IMR-90 (cell line): ENCODE results near the gene LUZP1. TPM values are rescaled to one million over a fixed set of nuclear protein-coding genes. Genes with fewer than 3 reads are reported as not detected.

Experiments
- ATAC-seq: fragments of 200-7000 bp; cut with Tn5 transposase; 2 replicates; pipeline ENCODE4 v1.9.1; 2020; ENCODE audit warnings: low read depth, mild to moderate bottlenecking, moderate library complexity
- BruUV-seq: library from RNA; stranded (reverse); fragments of 400-500 nt; replicated peaks from 2 replicates; lab custom pipeline; 2021; lab: Mats Ljungman, UMichigan
- CTCF ChIA-PET: fragments of 300-600 bp; formaldehyde crosslinking; extraction: SDS; loops from one replicate; lab custom pipeline; 2021; ENCODE audit warnings: antibody characterized with exemption; lab: Yijun Ruan, JAX
- POLR2A ChIA-PET: fragments of 300-600 bp; sonication (Branson Sonifier 250); formaldehyde crosslinking; loops from one replicate; lab custom pipeline; 2022; ENCODE audit warnings: antibody characterized with exemption; ENCODE audit not compliant: unreplicated experiment; lab: Charles Lee
- DNase-seq: peaks from one replicate; pipeline ENCODE4 v3.0.0; 2013
- H2AFZ ChIP-seq: replicated peaks from 2 replicates; pipeline ENCODE3; 2013; ENCODE audit warnings: low read length, mild to moderate bottlenecking; ENCODE audit not compliant: poor library complexity
- H2AK5ac ChIP-seq: 2 replicates; pipeline ENCODE4 v1.6.1; 2013; ENCODE audit warnings: low read depth, low read length, inconsistent platforms
- H2AK9ac ChIP-seq: replicated peaks from 2 replicates; pipeline ENCODE3; 2013; ENCODE audit warnings: mild to moderate bottlenecking, low read depth, low read length, moderate library complexity; ENCODE audit not compliant: poor library complexity
- H2BK120ac ChIP-seq: 2 replicates; pipeline ENCODE4 v1.6.1; 2013; ENCODE audit warnings: low read depth, low read length, inconsistent platforms
- H2BK15ac ChIP-seq: 3 replicates; pipeline ENCODE4 v1.6.1; 2013; ENCODE audit warnings: low read depth, low read length, inconsistent platforms
- H2BK20ac ChIP-seq: 2 replicates; pipeline ENCODE4 v1.6.1; 2013; ENCODE audit warnings: low read depth, mild to moderate bottlenecking, inconsistent platforms, low read length, moderate library complexity
- H2BK5ac ChIP-seq: 2 replicates; pipeline ENCODE4 v1.6.1; 2013; ENCODE audit warnings: mild to moderate bottlenecking, low read depth, low read length, inconsistent platforms; ENCODE audit not compliant: poor library complexity, severe bottlenecking
- H3K14ac ChIP-seq: replicated peaks from 2 replicates; pipeline ENCODE4 v1.6.1; 2013; ENCODE audit warnings: low read depth, low read length, inconsistent platforms
- H3K18ac ChIP-seq: 2 replicates; pipeline ENCODE4 v1.6.1; 2013; ENCODE audit warnings: low read depth, low read length, control low read depth
- H3K23ac ChIP-seq: 2 replicates; pipeline ENCODE4 v1.6.1; 2013; ENCODE audit warnings: low read depth, low read length, inconsistent platforms
- H3K27ac ChIP-seq: 2 replicates; pipeline ENCODE4 v1.5.1; 2013; ENCODE audit warnings: mild to moderate bottlenecking, control low read depth, low read length; ENCODE audit not compliant: insufficient read depth
- H3K27me3 ChIP-seq: 2 replicates; pipeline ENCODE4 v1.6.1; 2013; ENCODE audit warnings: low read length; ENCODE audit not compliant: control insufficient read depth, insufficient read depth
- H3K36me3 ChIP-seq: 2 replicates; pipeline ENCODE4 v1.6.1; 2013; ENCODE audit warnings: low read length, mixed read lengths; ENCODE audit not compliant: control insufficient read depth, insufficient read depth
- H3K4ac ChIP-seq: 2 replicates; pipeline ENCODE4 v1.6.1; 2013; ENCODE audit warnings: low read depth, low read length, inconsistent platforms
- H3K4me1 ChIP-seq: 2 replicates; pipeline ENCODE4 v1.6.1; 2013; ENCODE audit warnings: low read length, mixed read lengths; ENCODE audit not compliant: control insufficient read depth, insufficient read depth
- H3K4me2 ChIP-seq: 2 replicates; pipeline ENCODE4 v1.6.1; 2013; ENCODE audit warnings: low read depth, mild to moderate bottlenecking, control low read depth, low read length, moderate library complexity
- H3K4me3 ChIP-seq: 2 replicates; pipeline ENCODE4 v1.5.1; 2013; ENCODE audit warnings: low read depth, mild to moderate bottlenecking, control low read depth, low read length, moderate library complexity; ENCODE audit not compliant: insufficient read depth
- H3K56ac ChIP-seq: 2 replicates; pipeline ENCODE4 v1.6.1; 2013; ENCODE audit warnings: low read length, inconsistent platforms; ENCODE audit not compliant: insufficient read depth; ENCODE audit errors: extremely low read depth
- H3K79me1 ChIP-seq, 2 experiments: 2 replicates each; pipeline ENCODE4 v1.6.1; 2013; ENCODE audit warnings: low read length in 2 of 2, inconsistent platforms in 1 of 2, low read depth in 1 of 2
- H3K9ac ChIP-seq: 2 replicates; pipeline ENCODE4 v1.6.1; 2013; ENCODE audit warnings: low read depth, low read length, control low read depth
- H3K9me1 ChIP-seq: 2 replicates; pipeline ENCODE4 v1.6.1; 2013; ENCODE audit warnings: low read length, inconsistent platforms; ENCODE audit not compliant: insufficient read depth
- H3K9me3 ChIP-seq: 2 replicates; pipeline ENCODE4 v1.6.1; 2013; ENCODE audit warnings: low read length; ENCODE audit not compliant: control insufficient read depth, insufficient read depth
- H4K20me1 ChIP-seq: 2 replicates; pipeline ENCODE4 v1.6.1; 2013; ENCODE audit warnings: low read length, inconsistent platforms; ENCODE audit not compliant: insufficient read depth
- H4K5ac ChIP-seq: 2 replicates; pipeline ENCODE4 v1.6.1; 2013; ENCODE audit warnings: mild to moderate bottlenecking, low read depth, low read length, control low read depth
- H4K8ac ChIP-seq, 2 experiments: 2 replicates each; pipeline ENCODE4 v1.6.1; 2013; ENCODE audit warnings: low read depth in 2 of 2, low read length in 2 of 2, control low read depth in 1 of 2, inconsistent platforms in 1 of 2
- H4K91ac ChIP-seq: 2 replicates; pipeline ENCODE4 v1.6.1; 2013; ENCODE audit warnings: low read depth, low read length, inconsistent platforms; ENCODE audit not compliant: insufficient read depth
- BHLHE40 ChIP-seq: fragments of 150-350 bp; IDR thresholded peaks from 2 replicates; pipeline ENCODE4 v1.6.1; 2016; ENCODE audit warnings: mild to moderate bottlenecking, low read depth, low read length
- CEBPB ChIP-seq: IDR thresholded peaks from 2 replicates; pipeline ENCODE4 v1.6.1; 2012; ENCODE audit warnings: low read depth, low read length, improper control_type of control experiment
- CHD1 ChIP-seq: IDR thresholded peaks from 2 replicates; pipeline ENCODE4 v1.6.1; 2012; ENCODE audit warnings: low read depth, low read length, improper control_type of control experiment
- FOS ChIP-seq: fragments of 150-350 bp; IDR thresholded peaks from 2 replicates; pipeline ENCODE4 v1.6.1; 2016; ENCODE audit warnings: low read depth, low read length
- MAFK ChIP-seq: IDR thresholded peaks from 2 replicates; pipeline ENCODE4 v1.6.1; 2012; ENCODE audit warnings: low read depth, low read length, improper control_type of control experiment
- MAZ ChIP-seq: IDR thresholded peaks from 2 replicates; pipeline ENCODE4 v1.6.1; 2012; ENCODE audit warnings: low read depth, mild to moderate bottlenecking, low read length, improper control_type of control experiment, moderate library complexity, borderline replicate concordance
- MXI1 ChIP-seq: IDR thresholded peaks from 2 replicates; pipeline ENCODE4 v1.6.1; 2012; ENCODE audit warnings: low read depth, mild to moderate bottlenecking, low read length, moderate library complexity, borderline replicate concordance
- NFE2L2 ChIP-seq: fragments of 150-350 bp; IDR thresholded peaks from 2 replicates; pipeline ENCODE4 v1.6.1; 2016; ENCODE audit warnings: low read depth, mild to moderate bottlenecking, low read length
- POLR2A ChIP-seq: IDR thresholded peaks from 2 replicates; pipeline ENCODE4 v1.6.1; 2012; ENCODE audit warnings: mild to moderate bottlenecking, low read depth, low read length
- RAD21 ChIP-seq: IDR thresholded peaks from 2 replicates; pipeline ENCODE4 v1.6.1; 2012; ENCODE audit warnings: low read length, improper control_type of control experiment
- RCOR1 ChIP-seq: IDR thresholded peaks from 2 replicates; pipeline ENCODE4 v1.6.1; 2012; ENCODE audit warnings: mild to moderate bottlenecking, low read length, improper control_type of control experiment; ENCODE audit not compliant: insufficient replicate concordance
- RFX5 ChIP-seq: IDR thresholded peaks from 2 replicates; pipeline ENCODE4 v1.8.0; 2012; ENCODE audit warnings: low read depth, mild to moderate bottlenecking, low read length, moderate library complexity
- SMC3 ChIP-seq: fragments of 150-350 bp; IDR thresholded peaks from 2 replicates; pipeline ENCODE4 v1.6.1; 2016; ENCODE audit warnings: low read depth, mild to moderate bottlenecking, antibody characterized with exemption, low read length, moderate library complexity
- WGBS, 2 experiments: methylation state at CpG; one replicate each; pipeline versions ENCODE4 v1.1.5 to v1.1.7; 2013; ENCODE audit warnings: missing lambda C conversion rate in 2 of 2; ENCODE audit not compliant: insufficient read length in 1 of 2; ENCODE audit errors: extremely low coverage in 2 of 2; 5-methylcytosine and 5-hydroxymethylcytosine counted together
- dilution Hi-C: fragments of 300-500 bp; cut with HindIII; formaldehyde crosslinking; loops from one replicate; pipeline ENCODE4 v1.14.3; 2018; ENCODE audit warnings: low sequenced_read_pairs; ENCODE audit not compliant: unreplicated experiment
- in situ Hi-C: fragments of 300-500 bp; cut with MboI; formaldehyde crosslinking; loops from 3 replicates; pipeline ENCODE4 v1.14.3; 2019; ENCODE audit warnings: low sequenced_read_pairs, inconsistent platforms, mixed read lengths
- intact Hi-C: fragments of 100-400 bp; cut with micrococcal nuclease; formaldehyde crosslinking; loops from 2 replicates; pipeline ENCODE4 v1.10.0; 2022
- polyA plus RNA-seq, 3 experiments: library from polyadenylated mRNA; depleted of rRNA; stranded (reverse); fragments of >200 nt; gene quantifications; 2 replicates each; pipeline ENCODE4 v1.2.3, GENCODE V29; 2012; ENCODE audit warnings: low replicate concordance in 1 of 3
- total RNA-seq: library from RNA; depleted of rRNA; stranded (reverse); fragments of >200 nt; gene quantifications from 2 replicates; pipeline ENCODE4 v1.2.3, GENCODE V29; 2012
- TF ChIP-seq, protein P1 (sequence below): fragments of 150-350 bp; IDR thresholded peaks from 2 replicates; pipeline ENCODE4 v1.6.1; 2016; ENCODE audit warnings: low read depth, mild to moderate bottlenecking, low read length, moderate library complexity, borderline replicate concordance
- TF ChIP-seq, protein P2 (sequence below): fragments of 150-350 bp; IDR thresholded peaks from 2 replicates; pipeline ENCODE4 v1.6.1; 2017; ENCODE audit warnings: mild to moderate bottlenecking, antibody characterized with exemption, low read length, low read depth
- TF ChIP-seq, protein P3 (sequence below): conservative IDR thresholded peaks from 2 replicates; pipeline ENCODE4 v1.5.1; 2012; ENCODE audit warnings: mild to moderate bottlenecking, low read depth, low read length, improper control_type of control experiment

LUZP1 gene
- total and polyA plus RNA-seq, 2 of the 4 experiments (the other 2 are of a cell fraction) = 13.1 to 31.7 TPM

DNA sequence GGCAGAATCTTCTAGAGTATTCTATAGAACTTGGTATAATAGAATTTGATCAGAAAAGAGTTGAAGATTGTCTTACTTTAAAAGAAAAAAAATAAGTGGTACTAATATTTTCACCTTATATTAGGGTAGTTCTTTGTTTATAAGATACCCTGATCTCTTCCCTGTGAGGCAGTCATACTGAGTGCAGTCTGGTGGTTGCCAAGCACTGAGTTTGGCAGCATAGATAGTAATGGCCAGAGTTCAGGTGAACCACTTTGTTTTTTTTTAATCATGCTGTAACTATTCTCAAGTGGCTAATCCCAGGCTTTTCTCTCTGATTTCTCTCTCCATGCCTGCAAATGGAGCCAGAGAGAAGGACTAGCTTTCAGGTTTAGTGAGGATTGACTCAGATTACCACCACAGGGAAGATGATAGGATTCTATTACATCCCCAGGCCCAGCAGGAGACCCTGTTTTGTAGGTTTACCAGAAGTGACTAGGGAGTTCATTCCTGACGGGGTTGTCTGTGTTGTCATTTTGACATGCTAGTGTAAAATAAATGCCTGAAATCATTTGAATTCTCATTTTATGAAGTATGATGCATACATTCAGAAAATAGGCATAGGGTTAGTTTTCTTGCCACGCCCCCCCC, 132.7 kb downstream of the LUZP1 start:
- no peak overlapping the region for H4K8ac ChIP-seq
- POLR2A ChIA-PET = no interaction called here
- CTCF ChIA-PET = no interaction called here
- no peak overlapping the region for H4K5ac ChIP-seq
- TF ChIP-seq CHD1 (no peak), NFE2L2 (no peak), MAFK (no peak), RCOR1 (no peak), POLR2A (no peak), RAD21 (no peak), SMC3 (no peak), CEBPB (no peak), FOS (no peak), MAZ (no peak), RFX5 (no peak), MXI1 (no peak), BHLHE40 (no peak)
- TF ChIP-seq, protein P1, sequence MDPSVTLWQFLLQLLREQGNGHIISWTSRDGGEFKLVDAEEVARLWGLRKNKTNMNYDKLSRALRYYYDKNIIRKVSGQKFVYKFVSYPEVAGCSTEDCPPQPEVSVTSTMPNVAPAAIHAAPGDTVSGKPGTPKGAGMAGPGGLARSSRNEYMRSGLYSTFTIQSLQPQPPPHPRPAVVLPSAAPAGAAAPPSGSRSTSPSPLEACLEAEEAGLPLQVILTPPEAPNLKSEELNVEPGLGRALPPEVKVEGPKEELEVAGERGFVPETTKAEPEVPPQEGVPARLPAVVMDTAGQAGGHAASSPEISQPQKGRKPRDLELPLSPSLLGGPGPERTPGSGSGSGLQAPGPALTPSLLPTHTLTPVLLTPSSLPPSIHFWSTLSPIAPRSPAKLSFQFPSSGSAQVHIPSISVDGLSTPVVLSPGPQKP = no peak
- TF ChIP-seq, protein P2, sequence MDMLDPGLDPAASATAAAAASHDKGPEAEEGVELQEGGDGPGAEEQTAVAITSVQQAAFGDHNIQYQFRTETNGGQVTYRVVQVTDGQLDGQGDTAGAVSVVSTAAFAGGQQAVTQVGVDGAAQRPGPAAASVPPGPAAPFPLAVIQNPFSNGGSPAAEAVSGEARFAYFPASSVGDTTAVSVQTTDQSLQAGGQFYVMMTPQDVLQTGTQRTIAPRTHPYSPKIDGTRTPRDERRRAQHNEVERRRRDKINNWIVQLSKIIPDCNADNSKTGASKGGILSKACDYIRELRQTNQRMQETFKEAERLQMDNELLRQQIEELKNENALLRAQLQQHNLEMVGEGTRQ = no peak
- TF ChIP-seq, protein P3, sequence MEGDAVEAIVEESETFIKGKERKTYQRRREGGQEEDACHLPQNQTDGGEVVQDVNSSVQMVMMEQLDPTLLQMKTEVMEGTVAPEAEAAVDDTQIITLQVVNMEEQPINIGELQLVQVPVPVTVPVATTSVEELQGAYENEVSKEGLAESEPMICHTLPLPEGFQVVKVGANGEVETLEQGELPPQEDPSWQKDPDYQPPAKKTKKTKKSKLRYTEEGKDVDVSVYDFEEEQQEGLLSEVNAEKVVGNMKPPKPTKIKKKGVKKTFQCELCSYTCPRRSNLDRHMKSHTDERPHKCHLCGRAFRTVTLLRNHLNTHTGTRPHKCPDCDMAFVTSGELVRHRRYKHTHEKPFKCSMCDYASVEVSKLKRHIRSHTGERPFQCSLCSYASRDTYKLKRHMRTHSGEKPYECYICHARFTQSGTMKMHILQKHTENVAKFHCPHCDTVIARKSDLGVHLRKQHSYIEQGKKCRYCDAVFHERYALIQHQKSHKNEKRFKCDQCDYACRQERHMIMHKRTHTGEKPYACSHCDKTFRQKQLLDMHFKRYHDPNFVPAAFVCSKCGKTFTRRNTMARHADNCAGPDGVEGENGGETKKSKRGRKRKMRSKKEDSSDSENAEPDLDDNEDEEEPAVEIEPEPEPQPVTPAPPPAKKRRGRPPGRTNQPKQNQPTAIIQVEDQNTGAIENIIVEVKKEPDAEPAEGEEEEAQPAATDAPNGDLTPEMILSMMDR = no peak
- no peak overlapping the region for H2AK9ac ChIP-seq
- no peak overlapping the region for H2BK15ac ChIP-seq
- H2BK5ac ChIP-seq = no peak overlapping the region
- intact Hi-C loops (loop anchor here (2.0 kb wide), 1 partner anchor 15 kb away; no protein-coding TSS in a partner anchor), in situ Hi-C loops (no loop called here), dilution Hi-C loops (no loop called here)
- no peak overlapping the region for H3K4me3 ChIP-seq
- no peaks in the 10 kb centered on the region for H3K4me1 ChIP-seq
- no peak overlapping the region for H3K4ac ChIP-seq
- H3K36me3 ChIP-seq = 0 out of 2 replicates have a peak, but pooled peaks cover 2% of the 10 kb centered on the region
- H3K9me1 ChIP-seq = no peaks in the 10 kb centered on the region
- no peak overlapping the region for H3K56ac ChIP-seq
- H2AFZ ChIP-seq = no peak overlapping the region
- no peak overlapping the region for H3K4me2 ChIP-seq
- peaks cover 33% of the 10 kb centered on the region for H4K20me1 ChIP-seq
- H3K9me3 ChIP-seq = no peaks in the 10 kb centered on the region
- WGBS, 2 experiments = no CpG with 5 or more reads among the region's 2 CpGs
- DNase-seq (no peak), ATAC-seq (no peak)
- H2AK5ac ChIP-seq = no peak overlapping the region
- no peak overlapping the region for H3K18ac ChIP-seq
- H3K14ac ChIP-seq = no peak overlapping the region; the same call in 1 of the 2 replicates
- H2BK20ac ChIP-seq = no peak overlapping the region
- no TSS peak for BruUV-seq
- no peak overlapping the region for H2BK120ac ChIP-seq
- no peak overlapping the region for H3K9ac ChIP-seq
- H3K27me3 ChIP-seq = no peaks in the 10 kb centered on the region
- no peak overlapping the region for H3K23ac ChIP-seq
- H3K27ac ChIP-seq = no peak overlapping the region
- peaks cover 16 to 70% of the 10 kb centered on the region in 2 experiments for H3K79me1 ChIP-seq
- no peak overlapping the region for H4K91ac ChIP-seq
